ENCODE results near the gene PCOLCE2. TPM values are rescaled to one million over a fixed set of nuclear protein-coding genes. Genes with fewer than 3 reads are reported as not detected.

Gene PCOLCE2
- total RNA-seq, 4 donors from 2014 or later = 127 to 393 (median 245) TPM

DNA sequence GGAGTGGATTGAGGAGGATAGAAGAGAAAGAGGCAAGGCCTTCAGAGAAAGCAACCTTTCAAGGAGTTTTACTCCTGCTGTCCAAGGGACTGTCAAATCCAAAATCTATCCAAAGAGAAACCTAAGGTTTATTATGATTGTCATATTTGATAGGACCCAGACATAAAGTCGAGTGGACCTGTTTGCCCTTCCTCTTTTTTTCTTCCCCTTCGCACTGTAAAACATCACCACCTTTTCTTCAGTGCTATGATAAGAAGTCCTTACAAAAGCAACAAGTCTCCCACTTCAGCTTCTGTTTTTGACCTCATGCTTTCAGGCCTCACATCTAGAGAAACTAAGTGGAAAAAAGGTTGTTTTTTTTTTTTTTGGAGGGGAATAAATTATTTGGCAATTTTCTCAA lies 92.1 kb downstream of the PCOLCE2 start:
- TF ChIP-seq, protein P1, sequence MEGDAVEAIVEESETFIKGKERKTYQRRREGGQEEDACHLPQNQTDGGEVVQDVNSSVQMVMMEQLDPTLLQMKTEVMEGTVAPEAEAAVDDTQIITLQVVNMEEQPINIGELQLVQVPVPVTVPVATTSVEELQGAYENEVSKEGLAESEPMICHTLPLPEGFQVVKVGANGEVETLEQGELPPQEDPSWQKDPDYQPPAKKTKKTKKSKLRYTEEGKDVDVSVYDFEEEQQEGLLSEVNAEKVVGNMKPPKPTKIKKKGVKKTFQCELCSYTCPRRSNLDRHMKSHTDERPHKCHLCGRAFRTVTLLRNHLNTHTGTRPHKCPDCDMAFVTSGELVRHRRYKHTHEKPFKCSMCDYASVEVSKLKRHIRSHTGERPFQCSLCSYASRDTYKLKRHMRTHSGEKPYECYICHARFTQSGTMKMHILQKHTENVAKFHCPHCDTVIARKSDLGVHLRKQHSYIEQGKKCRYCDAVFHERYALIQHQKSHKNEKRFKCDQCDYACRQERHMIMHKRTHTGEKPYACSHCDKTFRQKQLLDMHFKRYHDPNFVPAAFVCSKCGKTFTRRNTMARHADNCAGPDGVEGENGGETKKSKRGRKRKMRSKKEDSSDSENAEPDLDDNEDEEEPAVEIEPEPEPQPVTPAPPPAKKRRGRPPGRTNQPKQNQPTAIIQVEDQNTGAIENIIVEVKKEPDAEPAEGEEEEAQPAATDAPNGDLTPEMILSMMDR (IDR thresholded peaks at IDR 0.05; ENCODE audit: low read depth) = no peak

DNA sequence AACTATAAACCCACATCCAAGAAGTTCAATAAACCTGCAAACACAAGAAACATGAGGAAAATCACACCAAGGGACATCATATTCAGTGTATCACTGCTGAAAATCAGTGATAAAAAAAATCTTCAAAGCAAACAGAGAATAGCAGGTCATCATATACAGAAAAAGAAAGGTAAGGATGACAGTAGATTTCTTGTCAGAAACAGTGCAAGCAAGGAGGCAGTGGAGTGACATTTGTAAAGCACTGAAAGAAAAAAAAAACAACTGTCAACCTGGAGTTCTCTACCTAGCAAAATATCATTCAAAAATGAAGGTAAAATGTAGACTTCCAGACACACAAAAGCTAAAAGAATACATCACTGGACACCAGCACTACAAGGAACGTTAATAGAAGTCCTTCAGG lies 93.6 kb downstream of the PCOLCE2 start:
- TF ChIP-seq, protein P1 (IDR thresholded peaks at IDR 0.05; ENCODE audit: low read depth) = no peak

DNA sequence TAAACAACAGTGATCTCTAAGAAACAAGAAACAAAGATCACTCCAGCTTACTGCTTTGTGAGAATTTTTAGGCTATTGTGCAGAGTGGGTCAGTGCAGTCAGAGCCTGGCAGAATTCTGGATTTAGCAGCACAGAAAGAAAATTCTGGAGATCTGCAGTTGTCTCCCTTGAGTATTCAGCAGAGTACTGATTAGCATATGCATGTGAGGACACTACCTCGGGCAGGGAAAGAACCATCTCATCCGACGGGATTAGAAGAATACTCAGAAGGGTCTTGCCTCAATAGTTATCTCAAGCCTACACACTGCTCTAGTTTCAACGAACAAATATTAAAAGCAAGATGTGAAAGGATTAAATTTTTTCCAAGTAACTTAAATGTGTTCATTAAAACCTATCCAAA lies 94.4 kb downstream of the PCOLCE2 start:
- TF ChIP-seq, protein P1 (IDR thresholded peaks at IDR 0.05; ENCODE audit: low read depth) = no peak

DNA sequence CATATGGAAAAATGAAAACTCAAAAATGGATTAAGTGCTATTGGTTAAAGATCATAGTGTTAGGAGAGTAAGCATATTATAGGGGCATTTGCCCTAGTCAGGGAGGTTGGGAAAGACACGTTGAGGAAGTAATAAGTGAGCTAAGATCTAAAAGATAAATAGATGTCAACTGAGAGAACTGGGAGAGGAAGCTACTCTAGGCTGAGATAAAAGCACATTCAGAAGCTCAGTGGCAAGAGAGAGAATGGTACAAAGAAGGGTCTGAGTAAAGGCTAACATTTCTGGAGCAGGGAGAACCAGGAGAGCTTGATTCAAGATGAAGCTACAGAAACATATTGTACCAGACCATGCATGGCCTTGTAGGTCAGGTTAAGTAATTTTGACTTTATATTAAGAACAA lies 101.2 kb downstream of the PCOLCE2 start:
- TF ChIP-seq, protein P1 (IDR thresholded peaks at IDR 0.05; ENCODE audit: low read depth) = no peak

DNA sequence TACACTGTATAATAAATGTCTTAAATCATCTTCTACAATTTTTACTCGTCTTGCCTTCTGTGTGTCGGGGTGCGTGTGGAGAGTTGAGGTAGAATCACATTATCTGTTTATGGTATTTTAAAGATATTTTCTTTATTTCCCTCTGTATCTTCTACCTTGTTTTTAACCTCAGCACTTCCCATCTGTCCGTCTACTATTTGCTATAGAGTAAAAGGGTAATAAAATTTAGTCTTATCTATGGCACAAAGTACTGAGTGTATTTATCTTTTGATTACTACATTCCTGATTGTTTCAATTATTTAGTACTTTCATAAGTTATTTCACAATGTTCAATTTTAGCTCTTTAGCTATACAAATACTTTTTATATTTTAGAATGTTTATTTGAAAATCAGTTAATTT lies 102.9 kb downstream of the PCOLCE2 start:
- TF ChIP-seq, protein P1 (IDR thresholded peaks at IDR 0.05; ENCODE audit: low read depth) = no peak

DNA sequence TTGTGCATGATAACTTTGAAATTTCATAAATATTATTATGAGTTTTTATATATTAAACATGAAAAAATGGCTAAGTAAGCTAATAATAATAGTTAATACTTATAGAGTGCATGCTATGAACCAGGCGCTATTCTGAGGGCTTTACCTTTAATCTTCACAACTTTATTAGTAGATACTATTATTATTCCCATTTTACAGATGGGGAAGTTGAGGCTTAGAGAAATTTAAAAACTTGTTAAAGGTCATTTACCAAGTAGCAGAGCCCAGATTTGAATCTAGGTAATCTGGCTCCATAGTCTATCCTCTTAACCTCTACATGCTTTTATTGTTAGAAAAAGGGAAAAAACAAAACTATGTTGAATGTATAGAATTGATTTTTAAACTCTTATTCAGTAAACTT lies 104.7 kb downstream of the PCOLCE2 start:
- TF ChIP-seq, protein P1 (IDR thresholded peaks at IDR 0.05; ENCODE audit: low read depth) = no peak

DNA sequence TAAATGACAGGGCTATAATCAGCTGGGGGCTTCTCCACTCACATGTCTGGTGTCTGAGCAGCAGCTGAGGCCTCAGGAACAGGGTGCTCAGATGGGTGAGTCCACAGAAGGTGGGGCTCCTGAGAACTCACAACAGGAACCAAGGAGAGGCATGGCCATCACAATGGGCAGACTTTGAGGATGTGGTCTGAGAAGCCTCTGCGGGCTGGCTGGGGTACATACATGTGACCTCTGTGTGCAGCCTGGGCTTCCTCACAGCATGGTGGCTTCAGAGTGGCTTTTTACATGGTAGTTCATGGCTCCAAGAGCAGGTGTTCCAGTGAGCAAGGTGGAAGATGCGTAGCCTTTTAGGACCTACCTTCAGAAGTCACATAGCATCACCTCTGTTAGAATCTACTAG lies 106.3 kb downstream of the PCOLCE2 start:
- TF ChIP-seq, protein P1 (IDR thresholded peaks at IDR 0.05; ENCODE audit: low read depth) = no peak
